ENCODE data around the gene ANKRD6. TPM values are rescaled to one million over a fixed set of nuclear protein-coding genes. Genes with fewer than 3 reads are reported as not detected.
A peak's percentile ranks its signal among the peaks of the same experiment; 100 is the strongest.

The ANKRD6 gene
- total RNA-seq, 1 experiment from 2014 or later = 10.5 TPM

- DNase-seq = no peak
- no peaks in the 10 kb centered on the region for H3K27me3 ChIP-seq (ENCODE audit: control insufficient read depth, insufficient read depth, low read length)
Measured at GRCh38 chr6:89591745-89592144, 158.8 kb downstream of the ANKRD6 start.

GRCh38 chr6:89596056-89596455 lies 163.1 kb downstream of the ANKRD6 start:
- DNase-seq = no peak
- Histone ChIP-seq H3K27me3 (ENCODE audit: control insufficient read depth, insufficient read depth, low read length) (no peaks in the 10 kb centered on the region), H3K4me3 (ENCODE audit: insufficient read depth, low read depth, low read length) (no peak overlapping the region), H3K36me3 (replicated peaks; ENCODE audit: control insufficient read depth, insufficient read depth, low read length) (no peaks in the 10 kb centered on the region)

More at GRCh38 chr6:89591745-89592144, 158.8 kb downstream of the ANKRD6 start:
- Histone ChIP-seq H3K36me3 (replicated peaks; ENCODE audit: control insufficient read depth, insufficient read depth, low read length) (no peaks in the 10 kb centered on the region), H3K4me3 (ENCODE audit: insufficient read depth, low read depth, low read length) (no peak overlapping the region)

- DNase-seq = no peak
- no peaks in the 10 kb centered on the region for H3K36me3 ChIP-seq (replicated peaks; ENCODE audit: control insufficient read depth, insufficient read depth, low read length)
- no peak overlapping the region for H3K4me3 ChIP-seq (ENCODE audit: insufficient read depth, low read depth, low read length)
- H3K27me3 ChIP-seq (ENCODE audit: control insufficient read depth, insufficient read depth, low read length) = no peaks in the 10 kb centered on the region
Measured at GRCh38 chr6:89596484-89596883, 163.5 kb downstream of the ANKRD6 start.

- H3K4me3 ChIP-seq (ENCODE audit: insufficient read depth, low read depth, low read length) = no peak overlapping the region
- no peaks in the 10 kb centered on the region for H3K36me3 ChIP-seq (replicated peaks; ENCODE audit: control insufficient read depth, insufficient read depth, low read length)
- H3K27me3 ChIP-seq (ENCODE audit: control insufficient read depth, insufficient read depth, low read length) = no peaks in the 10 kb centered on the region
- DNase-seq = no peak
Measured at GRCh38 chr6:89597372-89597771, 164.4 kb downstream of the ANKRD6 start.

- no peaks in the 10 kb centered on the region for H3K36me3 ChIP-seq (replicated peaks; ENCODE audit: control insufficient read depth, insufficient read depth, low read length)
- DNase-seq = no peak
- H3K27me3 ChIP-seq (ENCODE audit: control insufficient read depth, insufficient read depth, low read length) = no peaks in the 10 kb centered on the region
- H3K4me3 ChIP-seq (ENCODE audit: insufficient read depth, low read depth, low read length) = no peak overlapping the region
Measured at GRCh38 chr6:89597988-89598387, 165.0 kb downstream of the ANKRD6 start.

GRCh38 chr6:89599727-89600126 lies 166.8 kb downstream of the ANKRD6 start:
- Histone ChIP-seq H3K27me3 (ENCODE audit: control insufficient read depth, insufficient read depth, low read length) (no peaks in the 10 kb centered on the region), H3K36me3 (replicated peaks; ENCODE audit: control insufficient read depth, insufficient read depth, low read length) (no peaks in the 10 kb centered on the region), H3K4me3 (ENCODE audit: insufficient read depth, low read depth, low read length) (no peak overlapping the region)
- no peak for DNase-seq

- no peaks in the 10 kb centered on the region for H3K27me3 ChIP-seq (ENCODE audit: control insufficient read depth, insufficient read depth, low read length)
- H3K36me3 ChIP-seq (replicated peaks; ENCODE audit: control insufficient read depth, insufficient read depth, low read length) = no peaks in the 10 kb centered on the region
- DNase-seq = no peak
- no peak overlapping the region for H3K4me3 ChIP-seq (ENCODE audit: insufficient read depth, low read depth, low read length)
Measured at GRCh38 chr6:89602166-89602565, 169.2 kb downstream of the ANKRD6 start.

GRCh38 chr6:89604653-89605052 lies 171.7 kb downstream of the ANKRD6 start:
- no peaks in the 10 kb centered on the region for H3K27me3 ChIP-seq (ENCODE audit: control insufficient read depth, insufficient read depth, low read length)
- H3K4me3 ChIP-seq (ENCODE audit: insufficient read depth, low read depth, low read length) = no peak overlapping the region
- no peaks in the 10 kb centered on the region for H3K36me3 ChIP-seq (replicated peaks; ENCODE audit: control insufficient read depth, insufficient read depth, low read length)
- DNase-seq = no peak

DNA sequence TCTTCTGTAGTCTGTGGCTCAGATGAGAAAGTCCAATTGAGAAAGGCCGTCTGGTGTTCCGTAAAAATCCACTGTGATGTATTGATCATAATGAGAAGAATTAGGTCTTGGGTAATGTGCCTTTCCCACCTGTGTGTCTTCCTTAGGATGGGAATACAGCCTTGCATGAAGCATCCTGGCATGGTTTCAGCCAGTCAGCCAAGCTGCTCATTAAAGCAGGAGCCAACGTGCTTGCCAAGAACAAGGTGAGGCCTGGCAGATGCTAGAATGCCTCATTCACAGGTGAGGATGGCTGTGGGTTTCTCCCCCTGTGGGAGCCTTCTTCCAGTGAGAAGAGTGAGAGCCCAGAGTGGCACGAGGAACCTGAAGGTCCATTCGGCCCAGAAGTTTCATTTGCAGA lies 172.9 kb downstream of the ANKRD6 start:
- no peaks in the 10 kb centered on the region for H3K27me3 ChIP-seq (ENCODE audit: control insufficient read depth, insufficient read depth, low read length)
- no peak overlapping the region for H3K4me3 ChIP-seq (ENCODE audit: insufficient read depth, low read depth, low read length)
- no peak for DNase-seq
- no peaks in the 10 kb centered on the region for H3K36me3 ChIP-seq (replicated peaks; ENCODE audit: control insufficient read depth, insufficient read depth, low read length)

DNA sequence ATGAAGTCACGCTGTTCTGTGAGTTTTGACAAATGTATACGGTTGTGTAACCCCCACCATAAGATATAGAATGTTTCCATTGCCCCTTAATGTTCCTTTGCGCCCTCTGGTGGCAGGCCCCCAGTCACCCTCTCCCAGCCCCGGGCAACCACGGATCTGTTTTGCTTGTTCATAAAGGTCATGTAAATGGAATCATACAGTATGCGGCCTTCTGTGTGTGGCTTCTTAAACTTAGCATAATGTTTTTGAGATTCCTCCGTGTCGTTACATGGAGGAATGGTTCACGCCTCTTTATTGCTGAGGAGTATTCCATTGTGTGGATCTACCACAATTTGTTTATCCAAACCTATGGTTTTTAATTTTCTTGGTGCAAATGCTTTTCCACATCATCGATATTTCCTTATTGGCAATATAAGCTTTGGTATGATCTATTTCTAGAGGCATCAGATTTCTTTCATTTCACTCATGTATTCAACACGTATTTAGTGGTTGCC lies 177.2 kb downstream of the ANKRD6 start:
- Histone ChIP-seq H3K27me3 (ENCODE audit: control insufficient read depth, insufficient read depth, low read length) (no peaks in the 10 kb centered on the region), H3K4me3 (ENCODE audit: insufficient read depth, low read depth, low read length) (no peak overlapping the region), H3K36me3 (replicated peaks; ENCODE audit: control insufficient read depth, insufficient read depth, low read length) (no peaks in the 10 kb centered on the region)
- DNase-seq = peak; percentile 84

- no peak for DNase-seq
- no peak overlapping the region for H3K4me3 ChIP-seq (ENCODE audit: insufficient read depth, low read depth, low read length)
- H3K27me3 ChIP-seq (ENCODE audit: control insufficient read depth, insufficient read depth, low read length) = no peaks in the 10 kb centered on the region
- H3K36me3 ChIP-seq (replicated peaks; ENCODE audit: control insufficient read depth, insufficient read depth, low read length) = no peaks in the 10 kb centered on the region
Measured at GRCh38 chr6:89611666-89612065, 178.7 kb downstream of the ANKRD6 start.

DNA sequence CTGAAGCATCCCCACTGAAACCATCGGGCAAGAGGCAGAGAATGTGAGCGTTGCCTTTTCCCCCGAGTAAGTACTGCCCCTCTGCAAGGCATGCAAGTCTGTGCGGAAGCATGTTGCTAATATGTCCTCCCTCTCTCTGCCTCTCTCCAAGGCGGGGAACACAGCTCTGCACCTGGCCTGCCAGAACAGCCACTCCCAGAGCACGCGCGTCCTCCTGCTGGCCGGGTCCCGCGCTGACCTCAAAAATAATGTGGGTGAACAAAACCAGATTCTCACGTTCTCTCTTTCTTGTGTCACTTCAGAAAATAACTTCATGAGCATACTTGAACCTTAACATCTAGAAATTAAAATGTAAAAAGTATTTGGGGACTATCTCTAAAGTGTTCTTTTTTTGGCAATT lies 179.2 kb downstream of the ANKRD6 start:
- no peak overlapping the region for H3K4me3 ChIP-seq (ENCODE audit: insufficient read depth, low read depth, low read length)
- peak; percentile 77 for DNase-seq
- no peaks in the 10 kb centered on the region for H3K36me3 ChIP-seq (replicated peaks; ENCODE audit: control insufficient read depth, insufficient read depth, low read length)
- no peaks in the 10 kb centered on the region for H3K27me3 ChIP-seq (ENCODE audit: control insufficient read depth, insufficient read depth, low read length)

GRCh38 chr6:89613790-89614189 lies 180.8 kb downstream of the ANKRD6 start:
- Histone ChIP-seq H3K36me3 (replicated peaks; ENCODE audit: control insufficient read depth, insufficient read depth, low read length) (no peaks in the 10 kb centered on the region), H3K27me3 (ENCODE audit: control insufficient read depth, insufficient read depth, low read length) (no peaks in the 10 kb centered on the region), H3K4me3 (ENCODE audit: insufficient read depth, low read depth, low read length) (no peak overlapping the region)
- DNase-seq = no peak

GRCh38 chr6:89615882-89616281 lies 182.9 kb downstream of the ANKRD6 start:
- Histone ChIP-seq H3K4me3 (ENCODE audit: insufficient read depth, low read depth, low read length) (no peak overlapping the region), H3K27me3 (ENCODE audit: control insufficient read depth, insufficient read depth, low read length) (no peaks in the 10 kb centered on the region), H3K36me3 (replicated peaks; ENCODE audit: control insufficient read depth, insufficient read depth, low read length) (no peaks in the 10 kb centered on the region)
- no peak for DNase-seq

DNA sequence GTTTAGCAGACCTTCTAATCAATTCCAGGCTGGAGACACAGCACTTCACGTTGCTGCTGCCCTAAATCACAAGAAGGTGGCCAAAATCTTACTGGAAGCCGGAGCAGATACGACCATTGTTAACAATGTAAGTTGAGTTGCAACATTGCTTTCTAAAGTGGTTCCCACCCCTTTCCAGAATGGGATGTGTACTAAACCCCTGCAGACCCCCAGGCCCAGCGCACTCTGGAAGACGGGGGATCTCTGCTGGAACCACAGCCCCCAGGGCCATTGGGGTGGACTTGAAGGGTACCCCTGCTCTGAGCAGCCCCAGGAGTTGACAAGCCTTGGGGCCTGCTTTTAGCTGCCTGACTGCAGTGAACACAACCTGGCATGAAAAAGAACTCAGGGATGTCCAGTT lies 183.6 kb downstream of the ANKRD6 start:
- no peak for DNase-seq
- H3K4me3 ChIP-seq (ENCODE audit: insufficient read depth, low read depth, low read length) = no peak overlapping the region
- no peaks in the 10 kb centered on the region for H3K36me3 ChIP-seq (replicated peaks; ENCODE audit: control insufficient read depth, insufficient read depth, low read length)
- H3K27me3 ChIP-seq (ENCODE audit: control insufficient read depth, insufficient read depth, low read length) = no peaks in the 10 kb centered on the region

GRCh38 chr6:89618026-89618425 lies 185.1 kb downstream of the ANKRD6 start:
- Histone ChIP-seq H3K4me3 (ENCODE audit: insufficient read depth, low read depth, low read length) (no peak overlapping the region), H3K36me3 (replicated peaks; ENCODE audit: control insufficient read depth, insufficient read depth, low read length) (no peaks in the 10 kb centered on the region), H3K27me3 (ENCODE audit: control insufficient read depth, insufficient read depth, low read length) (no peaks in the 10 kb centered on the region)
- no peak for DNase-seq

All from H7 (cell line).